ENCODE measurements around the gene LRBA.

GRCh38 chr4:150874338-150875226, 140.5 kb downstream of the LRBA start:
- TF ChIP-seq, protein P1, sequence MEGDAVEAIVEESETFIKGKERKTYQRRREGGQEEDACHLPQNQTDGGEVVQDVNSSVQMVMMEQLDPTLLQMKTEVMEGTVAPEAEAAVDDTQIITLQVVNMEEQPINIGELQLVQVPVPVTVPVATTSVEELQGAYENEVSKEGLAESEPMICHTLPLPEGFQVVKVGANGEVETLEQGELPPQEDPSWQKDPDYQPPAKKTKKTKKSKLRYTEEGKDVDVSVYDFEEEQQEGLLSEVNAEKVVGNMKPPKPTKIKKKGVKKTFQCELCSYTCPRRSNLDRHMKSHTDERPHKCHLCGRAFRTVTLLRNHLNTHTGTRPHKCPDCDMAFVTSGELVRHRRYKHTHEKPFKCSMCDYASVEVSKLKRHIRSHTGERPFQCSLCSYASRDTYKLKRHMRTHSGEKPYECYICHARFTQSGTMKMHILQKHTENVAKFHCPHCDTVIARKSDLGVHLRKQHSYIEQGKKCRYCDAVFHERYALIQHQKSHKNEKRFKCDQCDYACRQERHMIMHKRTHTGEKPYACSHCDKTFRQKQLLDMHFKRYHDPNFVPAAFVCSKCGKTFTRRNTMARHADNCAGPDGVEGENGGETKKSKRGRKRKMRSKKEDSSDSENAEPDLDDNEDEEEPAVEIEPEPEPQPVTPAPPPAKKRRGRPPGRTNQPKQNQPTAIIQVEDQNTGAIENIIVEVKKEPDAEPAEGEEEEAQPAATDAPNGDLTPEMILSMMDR (IDR thresholded peaks at IDR 0.05) = no peak
- no peak for TF ChIP-seq EP300 (IDR thresholded peaks at IDR 0.05)
- TF ChIP-seq POLR2A (IDR thresholded peaks at IDR 0.05) = no peak
